Neuronal stem cell (in vitro differentiated cells): ENCODE results near the gene RALB.

Experiments used
- DNase-seq: peaks from one replicate; pipeline ENCODE4 v3.0.0-alpha.2; 2013; ENCODE audit warnings: low spot score
- H2AFZ ChIP-seq: one replicate; pipeline ENCODE4 v1.6.1; 2013; ENCODE audit warnings: mild to moderate bottlenecking, low read length, inconsistent platforms
- H2AK5ac ChIP-seq: 2 replicates; pipeline ENCODE4 v1.6.1; 2013; ENCODE audit warnings: low read depth, mild to moderate bottlenecking, inconsistent platforms, low read length, moderate library complexity, mixed read lengths
- H2BK120ac ChIP-seq: 2 replicates; pipeline ENCODE4 v1.6.1; 2013; ENCODE audit warnings: low read depth, mild to moderate bottlenecking, inconsistent platforms, low read length, moderate library complexity, mixed read lengths
- H2BK12ac ChIP-seq: one replicate; pipeline ENCODE4 v1.6.1; 2013; ENCODE audit warnings: low read length, inconsistent platforms
- H2BK15ac ChIP-seq: 2 replicates; pipeline ENCODE4 v1.6.1; 2013; ENCODE audit warnings: mild to moderate bottlenecking, low read length, inconsistent platforms, mixed read lengths
- H2BK5ac ChIP-seq: one replicate; pipeline ENCODE4 v1.6.1; 2013; ENCODE audit warnings: inconsistent platforms, mild to moderate bottlenecking, low read length, moderate library complexity
- H3K14ac ChIP-seq: one replicate; pipeline ENCODE4 v1.6.1; 2013; ENCODE audit warnings: low read length, inconsistent platforms
- H3K18ac ChIP-seq: 2 replicates; pipeline ENCODE4 v1.6.1; 2013; ENCODE audit warnings: low read length, inconsistent platforms
- H3K23ac ChIP-seq: 2 replicates; pipeline ENCODE4 v1.6.1; 2013; ENCODE audit warnings: low read depth, mild to moderate bottlenecking, mixed read lengths, low read length, inconsistent platforms; ENCODE audit not compliant: poor library complexity
- H3K27ac ChIP-seq: replicated peaks from 3 replicates; pipeline ENCODE4 v1.5.1; 2013; ENCODE audit warnings: low read length, inconsistent platforms
- H3K27me3 ChIP-seq, 3 experiments: 2 replicates each; pipeline ENCODE4 v1.6.1; 2013; ENCODE audit warnings: low read length in 3 of 3, mild to moderate bottlenecking in 2 of 3, inconsistent platforms in 1 of 3, low read depth in 1 of 3, mixed read lengths in 1 of 3, moderate library complexity in 1 of 3; ENCODE audit not compliant: control insufficient read depth in 3 of 3, insufficient read depth in 3 of 3
- H3K36me3 ChIP-seq, 2 donors: replicated peaks in 1 of 2; 2 replicates each; pipeline ENCODE4 v1.6.1; 2013; ENCODE audit warnings: low read length in 2 of 2; ENCODE audit not compliant: control insufficient read depth in 2 of 2, insufficient read depth in 2 of 2
- H3K4ac ChIP-seq: 2 replicates; pipeline ENCODE4 v1.6.1; 2013; ENCODE audit warnings: inconsistent platforms, mild to moderate bottlenecking, low read length, moderate library complexity
- H3K4me1 ChIP-seq, 2 donors: 1 replicate in 1 of 2; 2 replicates in 1 of 2; pipeline ENCODE4 v1.6.1; 2013; ENCODE audit warnings: low read length in 2 of 2, low read depth in 1 of 2; ENCODE audit not compliant: control insufficient read depth in 2 of 2, insufficient read depth in 1 of 2
- H3K4me2 ChIP-seq: one replicate; pipeline ENCODE4 v1.6.1; 2013; ENCODE audit warnings: mild to moderate bottlenecking, low read length, inconsistent platforms; ENCODE audit not compliant: insufficient read depth, poor library complexity, severe bottlenecking
- H3K4me3 ChIP-seq, 2 donors: 2 replicates each; pipeline ENCODE4 v1.5.1; 2013; ENCODE audit warnings: low read length in 2 of 2, mild to moderate bottlenecking in 2 of 2, inconsistent platforms in 1 of 2, moderate library complexity in 1 of 2
- H3K79me1 ChIP-seq: one replicate; pipeline ENCODE4 v1.6.1; 2013; ENCODE audit warnings: low read depth, mild to moderate bottlenecking, inconsistent platforms, low read length, moderate library complexity
- H3K9ac ChIP-seq: one replicate; pipeline ENCODE4 v1.6.1; 2013; ENCODE audit warnings: mild to moderate bottlenecking, low read depth, low read length, inconsistent platforms; ENCODE audit not compliant: poor library complexity
- H3K9me3 ChIP-seq, 2 donors: replicated peaks in 1 of 2; 2 replicates each; pipeline versions ENCODE3 to v1.6.1; 2013; ENCODE audit warnings: low read length in 2 of 2, mild to moderate bottlenecking in 2 of 2, inconsistent platforms in 1 of 2, low read depth in 1 of 2, mixed read lengths in 1 of 2, moderate library complexity in 1 of 2; ENCODE audit not compliant: control insufficient read depth in 2 of 2, insufficient read depth in 1 of 2
- H4K8ac ChIP-seq: one replicate; pipeline ENCODE4 v1.6.1; 2013; ENCODE audit warnings: low read depth, mild to moderate bottlenecking, inconsistent platforms, low read length, moderate library complexity
- H4K91ac ChIP-seq: one replicate; pipeline ENCODE4 v1.6.1; 2013; ENCODE audit warnings: low read length, low read depth, mild to moderate bottlenecking, inconsistent platforms; ENCODE audit not compliant: poor library complexity
- WGBS, 2 donors: extraction: QIAGEN DNeasy Blood & Tissue Kit; methylation state at CpG; one replicate each; pipeline ENCODE4 v1.1.7; 2013; ENCODE audit warnings: missing lambda C conversion rate in 2 of 2, mixed read lengths in 1 of 2; ENCODE audit not compliant: insufficient read length in 2 of 2, insufficient replicate concordance in 1 of 2; ENCODE audit errors: extremely low coverage in 2 of 2; 5-methylcytosine and 5-hydroxymethylcytosine counted together

Gene RALB

GRCh38 chr2:120236791-120237190, 15.9 kb upstream of the RALB start:
- peak overlapping the region; percentile 8 for H2BK15ac ChIP-seq
- no peak overlapping the region for H3K4me2 ChIP-seq
- no peak overlapping the region for H3K23ac ChIP-seq
- H2BK5ac ChIP-seq, result peak overlapping the region; percentile 67
- peak overlapping the region; percentile 95 for H3K18ac ChIP-seq
- no peaks in the 10 kb centered on the region for H3K36me3 ChIP-seq
- no peak overlapping the region for H2AFZ ChIP-seq
- peaks cover 4 to 29% of the 10 kb centered on the region in 2 donors for H3K4me1 ChIP-seq
- no peak for DNase-seq
- H3K27ac ChIP-seq, result peak overlapping the region; percentile 59
- H3K27me3 ChIP-seq, result peaks cover 0 to 8% (median 0%) of the 10 kb centered on the region in 3 experiments
- no peak overlapping the region for H3K9ac ChIP-seq
- H2BK120ac ChIP-seq, result peak overlapping the region; percentile 95
- H3K79me1 ChIP-seq, result no peaks in the 10 kb centered on the region
- peak overlapping the region; percentile 96 for H2AK5ac ChIP-seq
- no peak overlapping the region for H3K4me3 ChIP-seq
- peak overlapping the region; percentile 99 for H2BK12ac ChIP-seq
- H3K9me3 ChIP-seq, result peaks cover 0 to 2% of the 10 kb centered on the region in 2 donors
- H3K14ac ChIP-seq, result no peak overlapping the region
- no peak overlapping the region for H3K4ac ChIP-seq
- WGBS, 2 donors, result no CpG with 5 or more reads among the region's 5 CpGs
- H4K91ac ChIP-seq, result no peak overlapping the region
- no peak overlapping the region for H4K8ac ChIP-seq

GRCh38 chr2:120237491-120237902, 15.2 kb upstream of the RALB start:
- Histone ChIP-seq H2AFZ (no peak overlapping the region), H2BK15ac (peak overlapping the region; percentile 8), H3K36me3 (no peaks in the 10 kb centered on the region), H3K4me2 (no peak overlapping the region), H2BK12ac (peak overlapping the region; percentile 53), H3K23ac (no peak overlapping the region), H2AK5ac (peak overlapping the region; percentile 96), H3K4me3 (no peak overlapping the region), H3K79me1 (no peaks in the 10 kb centered on the region), H2BK120ac (peak overlapping the region; percentile 95), H3K4me1 (peaks cover 4 to 29% of the 10 kb centered on the region in 2 donors), H4K8ac (no peak overlapping the region), H3K18ac (peak overlapping the region; percentile 95), H3K27ac (peak overlapping the region; percentile 59), H3K9me3 (peaks cover 0 to 2% of the 10 kb centered on the region in 2 donors), H3K14ac (peak overlapping the region; percentile 49), H3K4ac (peak overlapping the region; percentile 91), H3K9ac (no peak overlapping the region), H4K91ac (peak overlapping the region; percentile 11), H3K27me3 (peaks cover 0 to 8% (median 0%) of the 10 kb centered on the region in 3 experiments), H2BK5ac (no peak overlapping the region)
- DNase-seq, result no peak
- WGBS, 2 donors, result no CpG with 5 or more reads among the region's 10 CpGs

- H3K4me1 ChIP-seq, result peaks cover 4 to 29% of the 10 kb centered on the region in 2 donors
- H3K36me3 ChIP-seq, result no peaks in the 10 kb centered on the region
- H2BK12ac ChIP-seq, result peak overlapping the region; percentile 97
- H3K4me3 ChIP-seq, result no peak overlapping the region
- peak overlapping the region; percentile 94 for H3K4ac ChIP-seq
- peak overlapping the region; percentile 21 for H2AFZ ChIP-seq
- peak overlapping the region; percentile 100 for H2BK120ac ChIP-seq
- H3K9ac ChIP-seq, result peak overlapping the region; percentile 26
- peak overlapping the region; percentile 75 for H3K23ac ChIP-seq
- peak overlapping the region; percentile 91 for H3K27ac ChIP-seq
- H3K9me3 ChIP-seq, result peaks cover 0 to 2% of the 10 kb centered on the region in 2 donors
- H3K4me2 ChIP-seq, result no peak overlapping the region
- peaks cover 0 to 8% (median 0%) of the 10 kb centered on the region in 3 experiments for H3K27me3 ChIP-seq
- peak overlapping the region; percentile 96 for H3K18ac ChIP-seq
- WGBS, 2 donors, result no CpG with 5 or more reads among the region's 22 CpGs
- no peak for DNase-seq
- H2AK5ac ChIP-seq, result peak overlapping the region; percentile 99
- H3K14ac ChIP-seq, result peak overlapping the region; percentile 23
- H2BK15ac ChIP-seq, result peak overlapping the region; percentile 99
- peak overlapping the region; percentile 89 for H4K8ac ChIP-seq
- peak overlapping the region; percentile 97 for H2BK5ac ChIP-seq
- peak overlapping the region; percentile 100 for H4K91ac ChIP-seq
- H3K79me1 ChIP-seq, result no peaks in the 10 kb centered on the region
These were observed 13.7 kb upstream of the RALB start for GRCh38 chr2:120238728-120239487.
